GM21526 (cell line): ENCODE measurements around the gene PER2.
"Not testable (repeated sequence)": the region's sequence is repeated elsewhere in the genome, so short reads cannot be mapped to it uniquely, and the experiment has no call there.

Experiments used
- ATAC-seq: cut with Tn5 transposase; IDR thresholded peaks from one replicate; pipeline ENCODE4 v1.9.1; 2021; ENCODE audit warnings: moderate library complexity; ENCODE audit not compliant: unreplicated experiment, low FRiP score

The PER2 gene

GRCh38 chr2:238287737-238288649, at the start of gene PER2:
Gene PER2, minus strand, starts transcription at chr2:238288610. Its CDS starts 10,674 bp downstream, at chr2:238277936.
- peak; percentile 21 for ATAC-seq

- ATAC-seq, result no peak
Observed at GRCh38 chr2:238337846-238338245, 49.4 kb upstream of the PER2 start.

GRCh38 chr2:238336793-238337444, 48.5 kb upstream of the PER2 start:
- no peak for ATAC-seq

- no peak for ATAC-seq
Observed at GRCh38 chr2:238336151-238336550, 47.7 kb upstream of the PER2 start.

GRCh38 chr2:238335591-238335990, 47.2 kb upstream of the PER2 start:
- ATAC-seq, result not testable (repeated sequence)

GRCh38 chr2:238334885-238335284, 46.5 kb upstream of the PER2 start:
- no peak for ATAC-seq

- ATAC-seq, result no peak
Observed at GRCh38 chr2:238331916-238332315, 43.5 kb upstream of the PER2 start.

GRCh38 chr2:238330391-238330790, 42.0 kb upstream of the PER2 start:
- no peak for ATAC-seq

- ATAC-seq, result no peak
Observed at GRCh38 chr2:238327751-238328150, 39.3 kb upstream of the PER2 start.

- ATAC-seq, result no peak
Observed at GRCh38 chr2:238326801-238327365, 38.5 kb upstream of the PER2 start.

- no peak for ATAC-seq
Observed at GRCh38 chr2:238325694-238326093, 37.3 kb upstream of the PER2 start.

- ATAC-seq, result not testable (repeated sequence)
Observed at GRCh38 chr2:238324248-238324647, 35.8 kb upstream of the PER2 start.

- no peak for ATAC-seq
Observed at GRCh38 chr2:238322001-238322411, 33.6 kb upstream of the PER2 start.

- ATAC-seq, result no peak
Observed at GRCh38 chr2:238321467-238321866, 33.1 kb upstream of the PER2 start.

- peak; percentile 36 for ATAC-seq
Observed at GRCh38 chr2:238320648-238321281, 32.4 kb upstream of the PER2 start.

- ATAC-seq, result peak; percentile 93
Observed at GRCh38 chr2:238320246-238320647, 31.8 kb upstream of the PER2 start, which contains the start of gene TRAF3IP1. Gene TRAF3IP1, plus strand, starts transcription at chr2:238320518. Its CDS starts 145 bp downstream, at chr2:238320663.

- ATAC-seq, result no peak
Observed at GRCh38 chr2:238315031-238315595, 26.7 kb upstream of the PER2 start.

GRCh38 chr2:238314576-238314975, 26.2 kb upstream of the PER2 start:
- no peak for ATAC-seq

- no peak for ATAC-seq
Observed at GRCh38 chr2:238313991-238314350, 25.6 kb upstream of the PER2 start.

GRCh38 chr2:238313289-238313990, 25.0 kb upstream of the PER2 start:
- no peak for ATAC-seq
